Activated T-cell treated with anti-CD3 and anti-CD28 coated beads for 48 hours (primary cell): Measurements from ENCODE around the gene ZP1.
"Not testable (repeated sequence)": the region's sequence is repeated elsewhere in the genome, so short reads cannot be mapped to it uniquely, and the experiment has no call there.

Experiments
- DNase-seq: peaks from one replicate; pipeline ENCODE4 v3.0.0-alpha.2; 2020; ENCODE audit warnings: low read depth

ZP1 gene, protein sequence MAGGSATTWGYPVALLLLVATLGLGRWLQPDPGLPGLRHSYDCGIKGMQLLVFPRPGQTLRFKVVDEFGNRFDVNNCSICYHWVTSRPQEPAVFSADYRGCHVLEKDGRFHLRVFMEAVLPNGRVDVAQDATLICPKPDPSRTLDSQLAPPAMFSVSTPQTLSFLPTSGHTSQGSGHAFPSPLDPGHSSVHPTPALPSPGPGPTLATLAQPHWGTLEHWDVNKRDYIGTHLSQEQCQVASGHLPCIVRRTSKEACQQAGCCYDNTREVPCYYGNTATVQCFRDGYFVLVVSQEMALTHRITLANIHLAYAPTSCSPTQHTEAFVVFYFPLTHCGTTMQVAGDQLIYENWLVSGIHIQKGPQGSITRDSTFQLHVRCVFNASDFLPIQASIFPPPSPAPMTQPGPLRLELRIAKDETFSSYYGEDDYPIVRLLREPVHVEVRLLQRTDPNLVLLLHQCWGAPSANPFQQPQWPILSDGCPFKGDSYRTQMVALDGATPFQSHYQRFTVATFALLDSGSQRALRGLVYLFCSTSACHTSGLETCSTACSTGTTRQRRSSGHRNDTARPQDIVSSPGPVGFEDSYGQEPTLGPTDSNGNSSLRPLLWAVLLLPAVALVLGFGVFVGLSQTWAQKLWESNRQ

DNA sequence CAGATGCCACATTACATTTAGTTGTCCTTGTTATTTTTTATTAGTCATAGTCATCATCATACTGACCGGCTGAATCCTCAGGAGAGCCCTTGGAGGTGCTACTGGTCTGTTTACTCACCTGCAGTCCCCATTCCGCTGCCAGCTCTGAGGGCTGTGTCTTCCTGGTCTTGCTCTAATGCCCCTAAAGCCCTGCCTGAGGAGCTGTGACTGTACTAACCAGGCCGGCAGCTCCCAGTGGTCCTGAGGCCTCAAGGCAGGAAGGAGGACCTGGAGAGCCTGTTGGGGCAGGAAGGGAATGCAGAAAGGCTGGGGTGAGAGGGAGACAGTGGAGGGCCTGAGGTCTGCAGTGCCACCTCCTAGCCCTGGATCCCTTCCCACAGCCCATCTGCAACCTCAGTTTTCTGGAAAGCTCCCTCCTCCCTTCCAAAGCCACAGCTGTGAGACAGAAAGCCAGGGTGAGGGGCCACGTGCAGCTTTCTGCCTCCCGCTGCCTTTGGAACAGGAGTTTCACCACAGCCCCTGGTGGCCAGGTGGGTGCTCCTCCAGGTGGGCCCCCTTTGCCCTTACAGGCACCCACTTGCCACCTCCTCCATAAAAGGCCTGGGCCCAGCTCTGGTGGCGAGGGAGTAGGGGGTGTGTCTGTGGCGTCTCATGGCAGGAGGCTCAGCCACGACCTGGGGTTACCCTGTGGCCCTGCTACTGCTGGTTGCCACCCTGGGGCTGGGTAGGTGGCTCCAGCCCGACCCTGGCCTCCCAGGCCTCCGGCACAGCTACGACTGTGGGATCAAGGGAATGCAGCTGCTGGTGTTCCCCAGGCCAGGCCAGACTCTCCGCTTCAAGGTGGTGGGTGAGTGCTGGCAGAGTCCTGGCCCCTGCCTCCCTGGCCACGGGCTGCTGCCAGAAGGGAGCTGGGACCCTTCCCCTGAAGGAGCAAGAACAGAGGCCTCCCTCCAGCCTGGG lies at the start of gene ZP1:
Gene ZP1 (plus strand): TSS at position 632 of the 960 bp plus-strand sequence. CDS start 20 bp downstream, at position 652.
- no peak for DNase-seq

DNA sequence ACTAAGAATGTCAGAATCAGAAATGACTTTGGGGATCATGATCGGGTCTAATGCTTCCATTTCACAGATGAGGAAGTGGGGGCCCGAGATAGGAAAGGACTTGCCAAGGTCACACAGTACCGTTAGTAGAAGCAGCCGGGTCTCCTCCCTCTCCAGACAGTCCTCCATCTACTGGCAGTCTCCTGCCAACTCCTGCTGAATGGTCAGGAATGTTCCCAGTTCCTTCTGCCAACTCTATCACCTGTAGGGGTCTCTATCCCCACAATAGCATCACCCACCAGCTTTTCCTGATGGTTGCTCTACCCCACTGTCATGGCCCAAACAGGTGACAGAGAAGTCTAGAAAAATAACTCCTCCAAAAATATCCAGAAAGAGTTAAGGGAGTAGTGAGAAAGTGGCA lies 49.3 kb upstream of the ZP1 start:
- DNase-seq, result no peak

DNA sequence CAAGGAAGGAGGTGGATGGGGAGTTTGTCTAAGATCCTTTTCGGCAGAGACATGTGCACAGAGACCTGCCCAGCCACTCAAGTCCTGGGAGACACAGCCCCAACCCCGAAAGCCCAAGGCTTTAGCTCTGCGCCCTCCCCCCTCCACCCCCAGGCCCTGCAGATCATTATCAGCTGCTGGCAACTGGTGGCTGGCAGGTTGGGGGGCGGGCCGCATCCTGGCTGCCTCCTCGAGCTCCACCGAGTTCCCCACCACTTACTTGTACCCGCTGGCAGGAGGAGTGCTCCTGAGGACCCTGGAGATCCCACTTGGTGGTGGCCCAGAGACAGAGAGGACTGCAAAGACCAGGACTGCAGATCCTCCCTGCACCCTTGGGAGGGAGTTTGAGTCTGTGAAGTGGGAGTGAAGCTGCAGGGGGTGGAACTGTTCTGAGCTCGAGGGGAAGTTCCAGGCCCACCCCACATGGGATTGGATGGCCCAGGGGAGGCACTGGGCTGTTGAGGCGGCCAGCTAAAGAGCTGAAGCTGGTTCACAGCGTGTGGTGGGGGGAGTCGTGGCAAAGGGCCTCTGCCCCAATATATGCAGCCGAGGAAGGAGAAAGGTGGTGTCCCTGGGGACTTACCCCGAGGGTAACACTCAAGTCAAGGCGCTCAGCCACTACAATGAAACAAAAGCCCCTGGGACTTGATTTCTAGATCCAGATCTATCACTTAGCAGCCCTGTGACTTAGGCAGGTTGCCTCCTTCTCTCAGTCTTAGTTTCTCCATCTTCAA lies 45.3 kb upstream of the ZP1 start:
- DNase-seq, result no peak

GRCh38 chr11:60823745-60824306 lies 43.5 kb upstream of the ZP1 start:
- DNase-seq, result not testable (repeated sequence)

GRCh38 chr11:60825118-60825517 lies 42.2 kb upstream of the ZP1 start:
- no peak for DNase-seq

GRCh38 chr11:60825790-60826189 lies 41.6 kb upstream of the ZP1 start:
- no peak for DNase-seq

- no peak for DNase-seq
Observed at GRCh38 chr11:60830478-60831142, 36.7 kb upstream of the ZP1 start.

- peak; percentile 70 for DNase-seq
Observed at GRCh38 chr11:60831143-60831500, 36.2 kb upstream of the ZP1 start.

- DNase-seq, result no peak
Observed at GRCh38 chr11:60831501-60832079, 35.8 kb upstream of the ZP1 start.

- DNase-seq, result no peak
Observed at GRCh38 chr11:60834742-60835533, 32.4 kb upstream of the ZP1 start.

- DNase-seq, result no peak
Observed at GRCh38 chr11:60835534-60835846, 31.9 kb upstream of the ZP1 start.

GRCh38 chr11:60836866-60837515 lies 30.4 kb upstream of the ZP1 start:
- DNase-seq, result no peak

DNA sequence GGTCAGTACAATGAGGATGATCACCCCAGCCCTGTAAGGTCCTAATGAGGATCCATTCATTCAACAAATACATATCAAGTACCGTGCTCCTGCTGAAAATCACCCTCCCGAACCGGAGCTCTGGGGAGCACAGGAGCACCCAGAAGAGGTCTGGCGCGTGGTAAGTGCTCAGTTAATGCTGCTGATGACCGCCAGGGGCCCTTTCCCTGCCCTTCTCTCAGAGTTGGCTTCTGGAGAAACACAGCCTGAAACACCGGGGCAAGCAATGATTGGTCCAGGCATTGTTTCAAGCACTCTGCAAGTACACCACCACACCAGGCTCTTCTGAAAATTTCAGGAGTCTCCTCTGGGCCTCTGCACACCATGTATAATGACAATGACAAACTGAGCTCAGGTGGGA lies 29.2 kb upstream of the ZP1 start:
- DNase-seq, result no peak

DNA sequence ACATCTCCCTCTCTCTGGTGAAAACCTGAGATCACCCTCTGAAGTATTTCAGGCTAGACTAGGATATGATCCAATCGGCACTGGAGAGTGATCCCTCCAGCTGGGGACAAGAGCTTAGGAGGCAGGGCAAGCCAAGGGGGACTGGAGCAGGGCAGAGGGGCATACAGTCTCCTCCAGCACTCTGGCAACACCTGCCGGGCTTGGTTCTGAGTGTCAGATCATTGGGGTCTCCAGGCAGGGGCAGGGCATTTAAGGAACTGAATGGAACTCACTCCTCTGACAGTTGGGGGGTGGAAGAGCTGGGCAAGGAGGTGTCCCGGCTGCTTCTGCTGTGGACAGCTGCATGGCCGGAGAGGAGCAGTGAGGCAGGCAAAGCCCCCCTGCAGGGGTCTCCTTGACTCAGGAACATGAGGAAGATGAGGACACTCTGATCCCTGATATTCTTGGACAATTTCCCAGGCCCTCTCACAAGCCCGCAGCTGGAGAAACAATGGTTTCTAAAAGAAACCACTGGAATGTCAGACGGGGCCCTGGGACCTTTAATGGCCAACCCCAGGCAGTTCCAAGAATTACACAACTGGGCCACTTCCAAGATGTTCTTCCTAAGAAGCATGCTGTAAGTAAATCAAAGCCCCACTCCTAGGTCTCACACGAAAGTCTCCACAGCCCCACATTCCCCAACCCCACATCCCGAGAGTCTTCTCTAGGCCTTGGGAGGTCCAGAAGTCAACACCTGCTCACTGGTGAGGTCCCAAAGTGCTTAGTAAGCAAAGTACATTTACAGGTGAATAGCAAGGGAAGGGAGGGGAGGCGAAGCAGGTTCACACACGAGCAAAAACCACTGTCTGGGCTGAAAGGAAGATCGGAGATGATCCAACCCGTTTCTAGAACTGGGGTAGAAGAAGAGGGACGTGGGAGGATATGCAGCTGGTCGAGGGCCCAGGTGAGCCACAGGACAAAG lies 26.6 kb upstream of the ZP1 start:
- DNase-seq, result no peak

- peak; percentile 98 for DNase-seq
Observed at GRCh38 chr11:60841797-60842667, 25.3 kb upstream of the ZP1 start, which contains the start of gene CCDC86. Gene CCDC86 (plus strand): TSS chr11:60842113. CDS start chr11:60842125, 12 bp downstream.

- no peak for DNase-seq
Observed at GRCh38 chr11:60842668-60843600, 24.4 kb upstream of the ZP1 start.
